Neutrophil (primary cell): ENCODE results near the gene CACNA2D3.

Experiments
- H3K27ac ChIP-seq: fragments of 200-600 bp; sonication (generic); 2 replicates; pipeline ENCODE4 v1.5.1; 2016; ENCODE audit warnings: mild to moderate bottlenecking, moderate library complexity
- H3K27me3 ChIP-seq: fragments of 200-600 bp; sonication (generic); 2 replicates; pipeline ENCODE4 v1.6.0; 2016; ENCODE audit warnings: mild to moderate bottlenecking
- H3K36me3 ChIP-seq: fragments of 200-600 bp; sonication (generic); 2 replicates; pipeline ENCODE4 v1.5.1; 2017
- H3K4me1 ChIP-seq, 2 experiments: fragments of 200-600 bp in 1 of 2; sonication (generic) in 1 of 2; 1 replicate in 1 of 2; 2 replicates in 1 of 2; pipeline versions ENCODE4 v1.5.1 to v1.6.1; 2013 to 2016; ENCODE audit warnings: low read depth in 1 of 2, low read length in 1 of 2, mild to moderate bottlenecking in 1 of 2, moderate library complexity in 1 of 2; ENCODE audit not compliant: control insufficient read depth in 1 of 2, insufficient read depth in 1 of 2
- H3K4me3 ChIP-seq, 2 experiments: fragments of 200-600 bp in 1 of 2; sonication (generic) in 1 of 2; 1 replicate in 1 of 2; 2 replicates in 1 of 2; pipeline ENCODE4 v1.5.1; 2013 to 2016; ENCODE audit warnings: low read depth in 1 of 2, low read length in 1 of 2, mild to moderate bottlenecking in 1 of 2, moderate library complexity in 1 of 2
- H3K9me3 ChIP-seq: fragments of 200-600 bp; sonication (generic); 2 replicates; pipeline ENCODE4 v1.5.1; 2016
- TF ChIP-seq, protein P1 (sequence below): fragments of 200-600 bp; sonication (generic); IDR thresholded peaks from 2 replicates; pipeline ENCODE4 v1.5.1; 2016; ENCODE audit warnings: antibody characterized with exemption

Gene CACNA2D3

DNA sequence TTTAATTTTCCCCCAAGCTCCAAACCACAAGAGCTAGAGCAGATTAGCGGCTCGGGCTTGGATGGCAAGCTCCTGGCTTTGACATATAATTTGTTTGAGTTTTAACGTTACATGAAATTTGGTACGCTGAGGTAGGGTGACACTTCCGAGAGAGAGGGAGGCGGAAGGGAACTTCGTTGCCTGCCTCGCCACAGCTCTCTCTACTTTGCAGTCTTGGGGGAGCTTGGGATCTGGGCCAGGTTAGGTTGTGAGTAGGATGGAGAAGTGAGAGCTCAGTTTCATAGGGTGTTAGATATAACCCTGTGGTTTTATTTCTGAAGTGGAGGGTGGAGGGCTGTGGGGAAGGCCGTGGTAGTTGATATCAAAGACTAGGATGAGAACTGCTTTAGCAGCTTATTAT is 765.8 kb downstream of the CACNA2D3 start:
- H3K9me3 ChIP-seq = no peaks in the 10 kb centered on the region
- no peaks in the 10 kb centered on the region for H3K4me1 ChIP-seq
- no peak overlapping the region for H3K27ac ChIP-seq
- no peaks in the 10 kb centered on the region for H3K36me3 ChIP-seq
- TF ChIP-seq, protein P1, sequence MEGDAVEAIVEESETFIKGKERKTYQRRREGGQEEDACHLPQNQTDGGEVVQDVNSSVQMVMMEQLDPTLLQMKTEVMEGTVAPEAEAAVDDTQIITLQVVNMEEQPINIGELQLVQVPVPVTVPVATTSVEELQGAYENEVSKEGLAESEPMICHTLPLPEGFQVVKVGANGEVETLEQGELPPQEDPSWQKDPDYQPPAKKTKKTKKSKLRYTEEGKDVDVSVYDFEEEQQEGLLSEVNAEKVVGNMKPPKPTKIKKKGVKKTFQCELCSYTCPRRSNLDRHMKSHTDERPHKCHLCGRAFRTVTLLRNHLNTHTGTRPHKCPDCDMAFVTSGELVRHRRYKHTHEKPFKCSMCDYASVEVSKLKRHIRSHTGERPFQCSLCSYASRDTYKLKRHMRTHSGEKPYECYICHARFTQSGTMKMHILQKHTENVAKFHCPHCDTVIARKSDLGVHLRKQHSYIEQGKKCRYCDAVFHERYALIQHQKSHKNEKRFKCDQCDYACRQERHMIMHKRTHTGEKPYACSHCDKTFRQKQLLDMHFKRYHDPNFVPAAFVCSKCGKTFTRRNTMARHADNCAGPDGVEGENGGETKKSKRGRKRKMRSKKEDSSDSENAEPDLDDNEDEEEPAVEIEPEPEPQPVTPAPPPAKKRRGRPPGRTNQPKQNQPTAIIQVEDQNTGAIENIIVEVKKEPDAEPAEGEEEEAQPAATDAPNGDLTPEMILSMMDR = no peak
- no peak overlapping the region for H3K4me3 ChIP-seq
- H3K27me3 ChIP-seq = no peaks in the 10 kb centered on the region

DNA sequence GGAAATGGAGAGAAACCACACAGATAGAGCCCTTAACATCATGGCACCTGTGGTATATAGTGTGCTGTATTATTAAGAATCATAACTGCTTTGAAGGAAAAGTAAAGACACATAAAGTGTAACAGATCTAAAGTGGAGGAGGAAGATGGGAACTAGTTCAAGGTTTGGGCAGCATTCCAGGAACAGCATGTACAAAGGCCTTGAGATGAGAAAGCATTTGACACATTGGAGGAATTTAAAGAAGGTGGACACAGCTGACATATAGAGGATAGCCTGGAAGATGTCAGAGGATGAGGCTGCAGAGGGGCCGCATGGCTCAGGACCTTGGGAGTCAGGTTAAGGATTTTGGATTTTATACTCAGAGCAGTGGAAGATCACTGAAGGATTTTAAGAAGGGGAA is 766.5 kb downstream of the CACNA2D3 start:
- Histone ChIP-seq H3K36me3 (no peaks in the 10 kb centered on the region), H3K4me1 (no peaks in the 10 kb centered on the region)

DNA sequence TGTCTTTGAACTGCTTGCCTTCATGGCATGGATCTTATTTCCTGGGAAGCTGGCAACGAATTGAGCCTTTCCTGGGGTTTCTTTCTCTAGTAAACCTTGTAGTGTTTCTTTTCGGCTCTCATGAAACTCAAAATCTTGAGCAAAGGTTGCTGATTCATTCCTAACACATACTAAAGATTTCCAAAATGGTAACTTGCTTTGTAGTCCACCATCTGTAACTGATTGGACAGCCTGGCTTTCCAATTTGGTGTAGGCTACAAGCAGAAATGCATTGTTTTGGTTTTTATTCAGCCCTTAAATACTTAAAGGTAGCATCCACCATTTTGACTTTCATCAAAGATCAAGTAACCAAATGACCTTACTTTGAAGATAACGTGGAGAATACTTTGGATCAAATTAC is 767.4 kb downstream of the CACNA2D3 start:
- Histone ChIP-seq H3K36me3 (no peaks in the 10 kb centered on the region), H3K27me3 (no peaks in the 10 kb centered on the region), H3K4me1 (no peaks in the 10 kb centered on the region), H3K27ac (no peak overlapping the region), H3K9me3 (no peaks in the 10 kb centered on the region), H3K4me3 (no peak overlapping the region)
- TF ChIP-seq, protein P1 = no peak

More for the DNA sequence above, 766.5 kb downstream of the CACNA2D3 start:
- H3K4me3 ChIP-seq = no peak overlapping the region
- H3K27ac ChIP-seq = no peak overlapping the region
- TF ChIP-seq, protein P1 = no peak
- H3K27me3 ChIP-seq = no peaks in the 10 kb centered on the region
- no peaks in the 10 kb centered on the region for H3K9me3 ChIP-seq

DNA sequence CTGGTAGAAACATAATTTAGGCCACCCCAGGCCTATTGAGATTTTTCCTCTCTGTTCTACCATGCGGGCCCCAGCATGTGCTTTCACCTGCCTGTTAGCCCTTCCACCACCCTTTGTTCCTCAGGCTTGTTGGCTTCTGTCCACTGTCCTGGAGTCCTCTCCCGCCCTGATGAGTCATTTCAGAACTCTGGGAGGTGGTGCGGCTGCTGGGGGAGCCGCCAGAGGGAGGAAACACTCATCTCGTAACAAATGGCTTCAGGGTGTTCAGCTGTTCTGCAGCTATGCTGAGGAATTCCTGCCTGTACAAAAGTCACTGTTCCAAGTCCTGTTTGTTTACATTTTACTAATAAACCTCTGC is 769.2 kb downstream of the CACNA2D3 start:
- Histone ChIP-seq H3K36me3 (no peaks in the 10 kb centered on the region), H3K27me3 (no peaks in the 10 kb centered on the region), H3K27ac (no peak overlapping the region), H3K4me3 (no peak overlapping the region), H3K9me3 (no peaks in the 10 kb centered on the region), H3K4me1 (no peaks in the 10 kb centered on the region)
- TF ChIP-seq, protein P1 = no peak

DNA sequence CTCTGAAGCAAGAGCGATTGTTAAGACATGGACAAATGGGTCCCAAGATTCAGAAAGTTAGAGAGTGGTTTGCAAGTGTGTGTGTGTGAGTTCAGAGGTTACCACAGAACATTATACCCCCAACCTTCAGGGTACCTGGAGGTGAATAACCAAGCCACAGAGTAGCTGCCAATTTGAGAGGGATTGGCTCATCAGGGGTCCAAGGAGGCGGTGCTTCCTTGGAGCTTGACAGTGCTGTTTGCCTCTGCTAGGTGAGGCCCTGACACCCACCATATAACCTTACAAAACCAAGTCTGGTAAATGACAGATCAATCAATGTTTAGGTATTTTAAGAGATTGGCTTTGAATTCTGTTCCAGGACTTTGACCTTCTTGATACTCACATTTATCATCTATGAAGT is 769.8 kb downstream of the CACNA2D3 start:
- Histone ChIP-seq H3K9me3 (no peaks in the 10 kb centered on the region), H3K4me3 (no peak overlapping the region), H3K27me3 (no peaks in the 10 kb centered on the region), H3K4me1 (no peaks in the 10 kb centered on the region), H3K36me3 (no peaks in the 10 kb centered on the region), H3K27ac (no peak overlapping the region)
- TF ChIP-seq, protein P1 = no peak

DNA sequence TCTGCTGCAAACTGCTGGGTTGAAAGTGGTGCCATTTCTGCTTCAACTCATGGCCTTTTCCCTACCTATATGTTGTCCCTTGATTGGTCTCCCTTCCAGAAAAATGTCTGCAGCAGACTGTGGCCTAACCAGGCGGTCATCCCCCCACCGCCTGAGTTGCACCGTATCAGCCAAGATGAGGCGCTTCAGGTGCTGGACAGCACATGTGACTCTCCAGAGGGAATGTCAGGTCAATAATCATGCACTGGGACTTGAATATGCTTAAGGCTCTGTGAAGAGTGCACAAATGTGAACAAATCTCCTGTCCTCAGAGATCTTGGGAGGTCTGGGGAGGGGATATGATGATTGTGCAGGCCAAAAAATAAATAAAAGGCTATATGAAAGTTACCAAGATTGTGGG is 773.3 kb downstream of the CACNA2D3 start:
- no peaks in the 10 kb centered on the region for H3K27me3 ChIP-seq
- H3K27ac ChIP-seq = no peak overlapping the region
- no peaks in the 10 kb centered on the region for H3K4me1 ChIP-seq
- no peaks in the 10 kb centered on the region for H3K9me3 ChIP-seq
- H3K36me3 ChIP-seq = no peaks in the 10 kb centered on the region
- H3K4me3 ChIP-seq = no peak overlapping the region
- TF ChIP-seq, protein P1 = no peak
